NOMO-1 (cell line): ENCODE results near the gene KCNJ6.

Experiments
- DNase-seq, 2 experiments: peaks; one replicate each; lab custom pipeline; 2025; ENCODE audit not compliant: unreplicated experiment in 2 of 2; lab: John Stamatoyannopoulos, UW

The KCNJ6 gene

GRCh38 chr21:37561941-37562919 lies 354.0 kb downstream of the KCNJ6 start:
- no peak for DNase-seq

GRCh38 chr21:37561506-37561905 lies 354.8 kb downstream of the KCNJ6 start:
- no peak for DNase-seq

GRCh38 chr21:37560385-37560784 lies 355.9 kb downstream of the KCNJ6 start:
- DNase-seq, result no peak

GRCh38 chr21:37558676-37559211 lies 357.5 kb downstream of the KCNJ6 start:
- DNase-seq, result no peak
